Vagina (tissue), 2 donors: Measurements from ENCODE around the gene ANKS6. TPM values are rescaled to one million over a fixed set of nuclear protein-coding genes. Genes with fewer than 3 reads are reported as not detected.

Experiments
- DNase-seq, 2 donors: peaks; one replicate each; pipeline ENCODE4 v3.0.0-alpha.2; 2017; ENCODE audit errors: extremely low spot score in 2 of 2
- H3K27ac ChIP-seq: fragments of 200-600 bp; sonication (generic); one replicate; pipeline ENCODE4 v1.5.1; 2019
- H3K27me3 ChIP-seq: fragments of 200-600 bp; sonication (generic); one replicate; pipeline ENCODE4 v1.5.1; 2019
- H3K36me3 ChIP-seq, 2 donors: fragments of 200-600 bp; sonication (generic); one replicate each; pipeline ENCODE4 v1.5.1; 2017 to 2019
- H3K4me1 ChIP-seq: fragments of 200-600 bp; sonication (generic); one replicate; pipeline ENCODE4 v1.5.1; 2019
- H3K4me3 ChIP-seq, 2 donors: fragments of 200-600 bp; sonication (generic); 1 replicate in 1 of 2; 2 replicates in 1 of 2; pipeline ENCODE4 v1.5.1; 2016 to 2019
- H3K9me3 ChIP-seq: fragments of 200-600 bp; sonication (generic); one replicate; pipeline ENCODE4 v1.5.1; 2019
- CTCF ChIP-seq, 3 experiments: fragments of 450-650 bp in 2 of 3; fragments of 200-600 bp in 1 of 3; sonication (generic) in 1 of 3; IDR thresholded peaks; one replicate each; pipeline ENCODE4 v1.5.1; 2017 to 2019; ENCODE audit warnings: antibody characterized with exemption in 3 of 3, mild to moderate bottlenecking in 2 of 3, moderate library complexity in 2 of 3
- POLR2A ChIP-seq, 2 donors: fragments of 450-650 bp; IDR thresholded peaks; one replicate each; pipeline ENCODE4 v1.6.1; 2017; ENCODE audit warnings: antibody characterized with exemption in 2 of 2, mild to moderate bottlenecking in 2 of 2, moderate library complexity in 2 of 2
- POLR2AphosphoS5 ChIP-seq, 2 donors: sonication (generic); formaldehyde crosslinking; IDR thresholded peaks; one replicate each; pipeline ENCODE4 v1.9.0; 2017; ENCODE audit warnings: antibody characterized with exemption in 2 of 2, mild to moderate bottlenecking in 2 of 2, low read depth in 1 of 2; ENCODE audit not compliant: insufficient read depth in 1 of 2
- intact Hi-C: fragments of 100-400 bp; cut with DNase I; formaldehyde crosslinking; loops from one replicate; pipeline ENCODE4 v1.15.1; 2023
- total RNA-seq: library from RNA; depleted of rRNA; stranded (reverse); fragments of >200 nt; gene quantifications from one replicate; pipeline ENCODE4 v1.2.3, GENCODE V29; 2016

Gene ANKS6
- total RNA-seq, 1 donor from 2014 or later = 10.8 TPM

DNA sequence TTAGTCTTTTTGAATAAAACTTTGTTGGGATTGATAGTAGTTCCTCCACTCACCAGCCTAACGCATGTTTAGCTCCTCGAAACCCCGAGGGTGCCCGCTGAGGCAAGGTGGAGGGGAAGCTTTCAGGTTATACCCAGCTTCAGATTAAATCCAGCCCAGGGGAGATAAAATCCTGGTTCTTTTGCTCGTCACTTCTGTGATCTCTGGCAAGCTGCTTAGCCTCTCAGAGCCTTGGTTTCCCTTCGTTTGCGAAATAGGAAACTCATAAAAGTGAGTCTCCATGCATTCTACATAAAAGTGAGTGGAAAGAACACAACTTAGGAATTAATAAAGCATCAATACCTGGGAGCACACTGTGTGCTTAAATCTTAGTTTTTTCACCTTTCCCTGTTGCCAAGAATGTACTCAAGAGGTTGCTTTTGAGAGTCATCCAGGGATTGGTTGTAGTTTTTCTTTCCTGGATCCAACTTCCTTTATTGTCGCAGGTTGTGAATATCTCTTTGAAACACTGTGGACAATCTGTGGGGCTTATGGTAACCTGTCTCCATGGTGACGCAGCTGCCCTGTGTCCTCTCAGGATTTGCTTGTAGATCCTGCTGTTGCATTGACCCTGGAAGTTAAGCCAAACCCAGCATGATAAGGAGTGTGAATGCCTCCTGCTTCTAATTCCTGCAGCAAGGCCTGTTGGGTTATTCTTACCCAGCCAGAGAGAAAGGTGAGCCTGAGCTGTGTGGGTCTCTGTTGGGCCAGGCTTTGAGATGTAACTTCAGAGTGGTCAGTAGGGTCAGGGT lies 13.2 kb upstream of the ANKS6 start:
- no peaks in the 10 kb centered on the region for H3K9me3 ChIP-seq
- no peak for DNase-seq
- TF ChIP-seq POLR2A (IDR thresholded peaks at IDR 0.05) (no peak), CTCF (IDR thresholded peaks at IDR 0.05) (no peak), POLR2AphosphoS5 (IDR thresholded peaks at IDR 0.05; ENCODE audit: insufficient read depth in 1 of 2, low read depth in 1 of 2) (no peak)
- H3K4me1 ChIP-seq = peaks cover 29% of the 10 kb centered on the region
- H3K36me3 ChIP-seq = no peaks in the 10 kb centered on the region
- intact Hi-C loops = no loop called here
- H3K27me3 ChIP-seq = no peaks in the 10 kb centered on the region
- H3K27ac ChIP-seq = no peak overlapping the region
- H3K4me3 ChIP-seq = no peak overlapping the region

DNA sequence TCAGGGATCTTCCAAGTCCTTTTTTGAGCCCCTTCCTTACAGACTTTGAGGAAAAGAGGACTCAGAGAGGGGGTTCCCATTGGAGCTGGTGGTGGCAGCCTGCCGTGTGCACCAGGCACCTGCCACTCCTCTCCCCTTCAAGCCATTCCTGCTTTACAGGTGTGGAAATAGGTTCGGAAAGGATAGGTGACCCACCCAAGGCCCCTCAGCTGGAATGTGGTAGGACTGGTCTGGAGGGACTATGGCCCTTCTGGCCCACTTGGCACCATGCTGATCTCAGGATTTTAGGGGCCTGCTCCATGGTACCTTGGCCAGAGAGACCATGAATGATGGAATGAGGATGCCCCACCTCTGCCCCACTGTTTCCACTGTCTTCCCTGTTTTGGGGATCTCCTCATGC lies 12.5 kb upstream of the ANKS6 start:
- Histone ChIP-seq H3K27me3 (no peaks in the 10 kb centered on the region), H3K4me3 (no peak overlapping the region), H3K9me3 (no peaks in the 10 kb centered on the region), H3K36me3 (no peaks in the 10 kb centered on the region), H3K4me1 (peaks cover 29% of the 10 kb centered on the region), H3K27ac (no peak overlapping the region)
- DNase-seq = no peak
- TF ChIP-seq CTCF (IDR thresholded peaks at IDR 0.05) = no peak
- no peak for TF ChIP-seq POLR2A (IDR thresholded peaks at IDR 0.05)
- no peak for TF ChIP-seq POLR2AphosphoS5 (IDR thresholded peaks at IDR 0.05; ENCODE audit: insufficient read depth in 1 of 2, low read depth in 1 of 2)
- intact Hi-C loops = no loop called here

DNA sequence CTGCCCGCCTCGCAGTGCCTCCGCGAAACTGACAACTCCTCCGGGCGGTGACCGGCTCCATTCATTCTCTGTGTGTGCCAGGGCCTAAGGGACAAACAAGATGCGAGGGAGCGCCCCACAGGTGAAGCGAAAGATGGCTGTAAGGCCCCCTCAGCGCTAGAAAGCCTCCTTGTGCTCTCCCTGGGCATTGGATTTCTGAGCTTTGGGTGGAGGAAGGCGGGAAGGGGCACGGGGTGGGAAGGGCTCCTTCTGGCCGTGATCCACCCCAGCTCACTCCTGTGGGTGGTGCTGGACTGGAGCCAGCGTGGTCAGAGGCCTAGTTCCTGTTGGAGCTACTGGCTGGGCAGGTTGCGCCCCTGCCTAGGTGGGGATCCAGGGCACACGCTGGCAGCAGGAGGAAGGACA lies 12.1 kb upstream of the ANKS6 start:
- no peak overlapping the region for H3K27ac ChIP-seq
- H3K36me3 ChIP-seq = no peaks in the 10 kb centered on the region
- TF ChIP-seq POLR2AphosphoS5 (IDR thresholded peaks at IDR 0.05; ENCODE audit: insufficient read depth in 1 of 2, low read depth in 1 of 2) (no peak), POLR2A (IDR thresholded peaks at IDR 0.05) (no peak), CTCF (IDR thresholded peaks at IDR 0.05) (no peak)
- H3K4me1 ChIP-seq = peaks cover 29% of the 10 kb centered on the region
- DNase-seq = no peak
- H3K9me3 ChIP-seq = no peaks in the 10 kb centered on the region
- intact Hi-C loops = no loop called here
- no peaks in the 10 kb centered on the region for H3K27me3 ChIP-seq
- peak overlapping the region; percentile 42 to 63 for H3K4me3 ChIP-seq

- Histone ChIP-seq H3K36me3 (no peaks in the 10 kb centered on the region), H3K27me3 (no peaks in the 10 kb centered on the region), H3K9me3 (no peaks in the 10 kb centered on the region), H3K27ac (no peak overlapping the region), H3K4me1 (peaks cover 29% of the 10 kb centered on the region), H3K4me3 (peak overlapping the region; percentile 42 to 63)
- no peak for DNase-seq
- intact Hi-C loops = no loop called here
- TF ChIP-seq POLR2AphosphoS5 (IDR thresholded peaks at IDR 0.05; ENCODE audit: insufficient read depth in 1 of 2, low read depth in 1 of 2) (no peak), CTCF (IDR thresholded peaks at IDR 0.05) (no peak), POLR2A (IDR thresholded peaks at IDR 0.05) (no peak)
These were observed 11.4 kb upstream of the ANKS6 start for GRCh38 chr9:98807814-98808195.

- Histone ChIP-seq H3K27ac (peak within 1 kb of the TSS; percentile 53), H3K36me3 (no peaks in the 10 kb centered on the region), H3K4me3 (peak within 1 kb of the TSS; percentile 42 to 63), H3K9me3 (no peaks in the 10 kb centered on the region), H3K27me3 (no peaks in the 10 kb centered on the region), H3K4me1 (peaks cover 29% of the 10 kb centered on the region)
- no peak for DNase-seq
- TF ChIP-seq CTCF (IDR thresholded peaks at IDR 0.05) (no peak), POLR2AphosphoS5 (IDR thresholded peaks at IDR 0.05; ENCODE audit: insufficient read depth in 1 of 2, low read depth in 1 of 2) (no peak), POLR2A (IDR thresholded peaks at IDR 0.05) (no peak)
- intact Hi-C loops = no loop called here
These were observed 10.9 kb upstream of the ANKS6 start, which contains the start of gene GALNT12 for GRCh38 chr9:98807070-98807813. GALNT12 (plus strand) TSS chr9:98807670; CDS start chr9:98807699, 29 bp downstream.
